Measurements from ENCODE around the gene SERPINA1.

SERPINA1 gene

GRCh38 chr14:94392510-94392935, 4.1 kb upstream of the SERPINA1 start:
- H3K4me1 ChIP-seq (ENCODE audit: insufficient read depth, low read length), result peaks cover 4% of the 10 kb centered on the region
- no peaks in the 10 kb centered on the region for H4K20me1 ChIP-seq (ENCODE audit: insufficient read depth, low read length)
- no peak overlapping the region for H3K4me2 ChIP-seq (ENCODE audit: insufficient read depth, low read length)
- no peak overlapping the region for H3K27ac ChIP-seq (ENCODE audit: low read length)
- TF ChIP-seq CTCF (IDR thresholded peaks at IDR 0.05; ENCODE audit: borderline replicate concordance, extremely low read depth, low read length, poor library complexity, severe bottlenecking) (no peak), EZH2 (IDR thresholded peaks at IDR 0.05; ENCODE audit: borderline replicate concordance, low read depth, low read length, severe bottlenecking) (no peak)
- H3K27me3 ChIP-seq (ENCODE audit: insufficient read depth, low read length, poor library complexity), result peaks cover 9% of the 10 kb centered on the region
- no peak overlapping the region for H3K4me3 ChIP-seq (ENCODE audit: low read depth in 1 of 2, low read length in 2 of 2)
- H3K9me3 ChIP-seq (ENCODE audit: insufficient read depth, low read length, severe bottlenecking), result no peaks in the 10 kb centered on the region
- H3K9ac ChIP-seq (ENCODE audit: low read depth, low read length), result no peak overlapping the region
- peak; percentile 58 for DNase-seq
- ATAC-seq (ENCODE audit: insufficient read depth, low read depth), result peak; percentile 85
- H3K36me3 ChIP-seq (ENCODE audit: insufficient read depth, low read length), result no peaks in the 10 kb centered on the region
- H2AFZ ChIP-seq (ENCODE audit: low read depth, low read length), result no peak overlapping the region
- no peaks in the 10 kb centered on the region for H3K79me2 ChIP-seq (ENCODE audit: insufficient read depth, low read length)

GRCh38 chr14:94391281-94391975, 3.0 kb upstream of the SERPINA1 start:
- H3K27ac ChIP-seq (ENCODE audit: low read length), result no peak overlapping the region
- no peak overlapping the region for H3K9ac ChIP-seq (ENCODE audit: low read depth, low read length)
- H3K79me2 ChIP-seq (ENCODE audit: insufficient read depth, low read length), result no peaks in the 10 kb centered on the region
- H4K20me1 ChIP-seq (ENCODE audit: insufficient read depth, low read length), result no peaks in the 10 kb centered on the region
- H3K4me2 ChIP-seq (ENCODE audit: insufficient read depth, low read length), result no peak overlapping the region
- H3K27me3 ChIP-seq (ENCODE audit: insufficient read depth, low read length, poor library complexity), result peaks cover 8% of the 10 kb centered on the region
- no peaks in the 10 kb centered on the region for H3K9me3 ChIP-seq (ENCODE audit: insufficient read depth, low read length, severe bottlenecking)
- DNase-seq, result no peak
- no peak overlapping the region for H3K4me3 ChIP-seq (ENCODE audit: low read depth in 1 of 2, low read length in 2 of 2)
- ATAC-seq (ENCODE audit: insufficient read depth, low read depth), result no peak
- no peak for TF ChIP-seq EZH2 (IDR thresholded peaks at IDR 0.05; ENCODE audit: borderline replicate concordance, low read depth, low read length, severe bottlenecking)
- no peak for TF ChIP-seq CTCF (IDR thresholded peaks at IDR 0.05; ENCODE audit: borderline replicate concordance, extremely low read depth, low read length, poor library complexity, severe bottlenecking)
- H3K36me3 ChIP-seq (ENCODE audit: insufficient read depth, low read length), result no peaks in the 10 kb centered on the region
- peaks cover 4% of the 10 kb centered on the region for H3K4me1 ChIP-seq (ENCODE audit: insufficient read depth, low read length)
- no peak overlapping the region for H2AFZ ChIP-seq (ENCODE audit: low read depth, low read length)

- DNase-seq (no peak), ATAC-seq (ENCODE audit: insufficient read depth, low read depth) (no peak)
- Histone ChIP-seq H3K4me2 (ENCODE audit: insufficient read depth, low read length) (no peak overlapping the region), H3K9me3 (ENCODE audit: insufficient read depth, low read length, severe bottlenecking) (no peaks in the 10 kb centered on the region), H3K27me3 (ENCODE audit: insufficient read depth, low read length, poor library complexity) (peaks cover 4% of the 10 kb centered on the region), H3K27ac (ENCODE audit: low read length) (no peak overlapping the region), H3K79me2 (ENCODE audit: insufficient read depth, low read length) (no peaks in the 10 kb centered on the region), H3K4me1 (ENCODE audit: insufficient read depth, low read length) (peaks cover 4% of the 10 kb centered on the region), H3K4me3 (ENCODE audit: low read depth in 1 of 2, low read length in 2 of 2) (no peak overlapping the region), H3K9ac (ENCODE audit: low read depth, low read length) (no peak overlapping the region), H3K36me3 (ENCODE audit: insufficient read depth, low read length) (no peaks in the 10 kb centered on the region), H4K20me1 (ENCODE audit: insufficient read depth, low read length) (no peaks in the 10 kb centered on the region), H2AFZ (ENCODE audit: low read depth, low read length) (no peak overlapping the region)
- no peak for TF ChIP-seq EZH2 (IDR thresholded peaks at IDR 0.05; ENCODE audit: borderline replicate concordance, low read depth, low read length, severe bottlenecking)
- no peak for TF ChIP-seq CTCF (IDR thresholded peaks at IDR 0.05; ENCODE audit: borderline replicate concordance, extremely low read depth, low read length, poor library complexity, severe bottlenecking)
Measured at GRCh38 chr14:94390372-94391086, 2.1 kb upstream of the SERPINA1 start.

Data from DND-41 (cell line).